NT2/D1 (cell line): ENCODE results near the gene SVIP.

Source experiments
- DNase-seq: peaks from one replicate; pipeline ENCODE4 v3.0.0-alpha.2; 2011; ENCODE audit warnings: low read depth, low spot score
- H3K27me3 ChIP-seq: 2 replicates; pipeline ENCODE4 v1.6.0; 2011; ENCODE audit warnings: mild to moderate bottlenecking; ENCODE audit not compliant: insufficient read length, insufficient read depth
- H3K36me3 ChIP-seq: 2 replicates; pipeline ENCODE4 v1.6.1; 2011; ENCODE audit warnings: mild to moderate bottlenecking, low read length, mixed read lengths; ENCODE audit not compliant: insufficient read depth, insufficient read length
- H3K4me1 ChIP-seq: 2 replicates; pipeline ENCODE4 v1.5.1; 2011; ENCODE audit not compliant: insufficient read depth, insufficient read length
- H3K4me3 ChIP-seq: 2 replicates; pipeline ENCODE4 v1.5.1; 2011; ENCODE audit warnings: low read depth; ENCODE audit not compliant: insufficient read length
- H3K9ac ChIP-seq: 2 replicates; pipeline ENCODE4 v1.6.0; 2011; ENCODE audit warnings: low read depth; ENCODE audit not compliant: insufficient read length
- H3K9me3 ChIP-seq: 2 replicates; pipeline ENCODE4 v1.5.1; 2011; ENCODE audit warnings: mild to moderate bottlenecking, low read length; ENCODE audit not compliant: insufficient read depth
- SUZ12 ChIP-seq: IDR thresholded peaks from 2 replicates; pipeline ENCODE4 v1.6.1; 2011; ENCODE audit not compliant: insufficient read length, insufficient read depth; ENCODE audit errors: extremely low read depth
- YY1 ChIP-seq: IDR thresholded peaks from 2 replicates; pipeline ENCODE4 v1.6.1; 2011; ENCODE audit not compliant: insufficient read length, insufficient read depth
- ZNF274 ChIP-seq: IDR thresholded peaks from 2 replicates; pipeline ENCODE4 v1.6.1; 2011; ENCODE audit warnings: mild to moderate bottlenecking, low read depth, low read length

SVIP gene

DNA sequence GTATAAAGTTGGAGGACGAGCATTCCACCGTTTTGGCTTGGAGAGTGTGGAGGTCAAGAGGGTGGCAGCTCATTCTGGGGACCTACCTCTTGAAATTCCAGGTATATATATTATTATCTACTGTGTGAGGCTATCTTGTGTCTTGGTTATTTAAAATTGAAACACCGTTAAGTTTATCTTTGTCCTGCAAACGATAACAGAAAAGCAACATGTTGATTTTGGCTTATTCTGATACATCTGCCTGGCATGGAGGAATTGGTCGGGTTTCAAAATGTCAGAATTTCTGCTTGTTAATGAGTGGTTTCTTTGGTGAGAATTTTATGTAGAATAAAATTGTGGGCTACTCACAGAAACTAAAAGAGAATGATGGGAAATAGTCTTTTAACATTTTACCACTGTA, 54.4 kb downstream of the SVIP start:
- H3K36me3 ChIP-seq = no peaks in the 10 kb centered on the region
- H3K27me3 ChIP-seq = no peaks in the 10 kb centered on the region
- H3K4me3 ChIP-seq = no peak overlapping the region
- H3K9me3 ChIP-seq = no peaks in the 10 kb centered on the region
- DNase-seq = no peak
- TF ChIP-seq SUZ12 (no peak), ZNF274 (no peak), YY1 (no peak)
- H3K9ac ChIP-seq = no peak overlapping the region
- no peaks in the 10 kb centered on the region for H3K4me1 ChIP-seq

DNA sequence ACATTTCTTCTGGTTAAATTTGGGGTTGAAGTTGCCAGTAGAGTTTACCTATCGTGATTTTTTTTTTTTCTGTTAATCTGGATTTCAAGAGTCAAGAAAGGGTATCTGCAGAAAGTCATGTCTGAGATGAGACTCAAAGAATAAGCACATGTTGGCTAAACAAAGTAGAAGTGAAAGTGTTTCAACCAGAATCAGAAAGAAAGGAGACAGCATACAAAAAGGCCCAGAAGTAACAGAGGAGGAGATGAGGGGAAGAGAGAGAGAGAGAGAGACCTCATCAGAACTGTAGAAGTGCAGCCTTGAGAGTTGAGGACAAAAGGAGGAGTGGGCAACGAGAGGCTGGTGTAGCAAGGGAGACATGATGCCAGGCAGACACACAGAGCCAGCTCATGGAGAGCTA, 54.9 kb downstream of the SVIP start:
- Histone ChIP-seq H3K4me1 (no peaks in the 10 kb centered on the region), H3K9me3 (no peaks in the 10 kb centered on the region), H3K36me3 (no peaks in the 10 kb centered on the region), H3K9ac (no peak overlapping the region), H3K4me3 (no peak overlapping the region), H3K27me3 (no peaks in the 10 kb centered on the region)
- no peak for DNase-seq
- no peak for TF ChIP-seq SUZ12
- no peak for TF ChIP-seq ZNF274
- TF ChIP-seq YY1 = no peak

DNA sequence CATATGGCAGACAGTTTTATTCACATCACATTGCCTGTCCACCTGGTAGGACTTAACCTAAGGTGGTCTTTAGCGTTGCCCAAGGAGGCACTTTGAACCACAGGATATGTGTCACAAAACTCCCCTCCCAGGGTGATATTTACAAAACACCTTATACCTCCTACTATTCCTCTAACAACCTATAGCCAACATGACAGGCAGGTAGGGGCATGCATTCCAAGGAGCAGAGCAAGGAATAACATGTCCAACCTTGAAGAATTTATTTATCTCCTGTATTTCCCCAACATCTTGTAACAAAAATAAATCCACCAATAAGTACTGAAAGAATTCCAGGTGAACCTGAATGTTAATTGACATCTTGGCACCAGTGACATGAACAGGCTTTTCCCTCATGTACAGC, 60.5 kb downstream of the SVIP start:
- TF ChIP-seq YY1 = no peak
- TF ChIP-seq SUZ12 = no peak
- no peak for TF ChIP-seq ZNF274
- Histone ChIP-seq H3K27me3 (no peaks in the 10 kb centered on the region), H3K4me1 (no peaks in the 10 kb centered on the region), H3K9ac (no peak overlapping the region), H3K4me3 (no peak overlapping the region), H3K9me3 (no peaks in the 10 kb centered on the region), H3K36me3 (no peaks in the 10 kb centered on the region)
- no peak for DNase-seq
